Medulla oblongata (tissue), 1 donor: ENCODE measurements around the gene CYB5A.
A peak's percentile ranks its signal among the peaks of the same experiment; 100 is the strongest.
"Not testable (repeated sequence)": the region's sequence is repeated elsewhere in the genome, so short reads cannot be mapped to it uniquely, and the experiment has no call there.

ENCODE experiments used
- DNase-seq: peaks from one replicate; pipeline ENCODE4 v3.0.0-alpha.2; 2015; ENCODE audit errors: extremely low spot score

The CYB5A gene

GRCh38 chr18:74294526-74294925 is 2.8 kb upstream of the CYB5A start:
- no peak for DNase-seq

GRCh38 chr18:74292982-74293381 is 1.2 kb upstream of the CYB5A start:
- DNase-seq, result not testable (repeated sequence)

GRCh38 chr18:74292541-74292858 is 737 bp upstream of the CYB5A start:
- DNase-seq, result peak; percentile 27

- no peak for DNase-seq
These were observed 342 bp downstream of the CYB5A start for GRCh38 chr18:74291472-74291770.

- no peak for DNase-seq
These were observed 830 bp downstream of the CYB5A start for GRCh38 chr18:74290794-74291471.

GRCh38 chr18:74290021-74290420 is 1.7 kb downstream of the CYB5A start:
- DNase-seq, result no peak

GRCh38 chr18:74289137-74289536 is 2.6 kb downstream of the CYB5A start:
- DNase-seq, result no peak

- no peak for DNase-seq
These were observed 3.0 kb downstream of the CYB5A start for GRCh38 chr18:74288730-74289129.

GRCh38 chr18:74288041-74288440 is 3.7 kb downstream of the CYB5A start:
- no peak for DNase-seq

GRCh38 chr18:74286856-74287255 is 4.9 kb downstream of the CYB5A start:
- no peak for DNase-seq

GRCh38 chr18:74286106-74286855 is 5.5 kb downstream of the CYB5A start:
- no peak for DNase-seq

- not testable (repeated sequence) for DNase-seq
These were observed 6.2 kb downstream of the CYB5A start for GRCh38 chr18:74285583-74285982.

GRCh38 chr18:74284980-74285355 is 6.8 kb downstream of the CYB5A start:
- peak; percentile 30 for DNase-seq

- peak; percentile 81 for DNase-seq
These were observed 7.4 kb downstream of the CYB5A start for GRCh38 chr18:74284191-74284979.

- no peak for DNase-seq
These were observed 8.1 kb downstream of the CYB5A start for GRCh38 chr18:74283646-74284045.

- DNase-seq, result no peak
These were observed 8.8 kb downstream of the CYB5A start for GRCh38 chr18:74282755-74283554.

GRCh38 chr18:74281980-74282754 is 9.6 kb downstream of the CYB5A start:
- no peak for DNase-seq

GRCh38 chr18:74281011-74281979 is 10.5 kb downstream of the CYB5A start:
- no peak for DNase-seq

- DNase-seq, result no peak
These were observed 12.8 kb downstream of the CYB5A start for GRCh38 chr18:74278983-74279382.

- no peak for DNase-seq
These were observed 13.7 kb downstream of the CYB5A start for GRCh38 chr18:74278058-74278457.
